GM12875 (cell line): ENCODE data around the gene MAGI1.
A peak's percentile ranks its signal among the peaks of the same experiment; 100 is the strongest.

Experiments
- H3K4me3 ChIP-seq: one replicate; pipeline ENCODE4 v1.5.1; 2011; ENCODE audit warnings: low read depth, low read length, control low read depth
- TF ChIP-seq, protein P1 (sequence below): IDR thresholded peaks from 2 replicates; pipeline ENCODE4 v1.5.1; 2011; ENCODE audit warnings: low read depth, mild to moderate bottlenecking, control low read depth, inconsistent platforms, low read length, moderate library complexity, borderline replicate concordance; ENCODE audit not compliant: insufficient read depth

MAGI1 gene

DNA sequence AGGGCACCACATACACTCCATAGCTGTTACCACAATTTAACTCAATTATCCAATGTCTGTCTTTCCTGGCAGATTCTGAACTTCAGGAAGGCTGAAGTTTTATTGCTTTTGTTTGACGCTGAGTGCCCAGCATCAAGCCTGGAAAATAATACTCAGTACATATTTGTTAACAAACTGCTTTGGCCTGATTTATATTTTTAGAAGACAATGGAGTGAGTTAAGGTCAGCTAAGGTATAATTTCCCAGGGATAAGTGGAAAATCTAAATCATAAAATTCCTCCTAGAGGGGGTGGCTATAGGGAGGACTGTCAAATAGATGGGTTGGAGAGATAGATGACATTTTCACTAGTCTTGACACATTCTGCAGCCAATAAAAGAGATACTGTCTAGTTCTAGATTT lies 691.6 kb downstream of the MAGI1 start:
- H3K4me3 ChIP-seq = no peak overlapping the region
- TF ChIP-seq, protein P1, sequence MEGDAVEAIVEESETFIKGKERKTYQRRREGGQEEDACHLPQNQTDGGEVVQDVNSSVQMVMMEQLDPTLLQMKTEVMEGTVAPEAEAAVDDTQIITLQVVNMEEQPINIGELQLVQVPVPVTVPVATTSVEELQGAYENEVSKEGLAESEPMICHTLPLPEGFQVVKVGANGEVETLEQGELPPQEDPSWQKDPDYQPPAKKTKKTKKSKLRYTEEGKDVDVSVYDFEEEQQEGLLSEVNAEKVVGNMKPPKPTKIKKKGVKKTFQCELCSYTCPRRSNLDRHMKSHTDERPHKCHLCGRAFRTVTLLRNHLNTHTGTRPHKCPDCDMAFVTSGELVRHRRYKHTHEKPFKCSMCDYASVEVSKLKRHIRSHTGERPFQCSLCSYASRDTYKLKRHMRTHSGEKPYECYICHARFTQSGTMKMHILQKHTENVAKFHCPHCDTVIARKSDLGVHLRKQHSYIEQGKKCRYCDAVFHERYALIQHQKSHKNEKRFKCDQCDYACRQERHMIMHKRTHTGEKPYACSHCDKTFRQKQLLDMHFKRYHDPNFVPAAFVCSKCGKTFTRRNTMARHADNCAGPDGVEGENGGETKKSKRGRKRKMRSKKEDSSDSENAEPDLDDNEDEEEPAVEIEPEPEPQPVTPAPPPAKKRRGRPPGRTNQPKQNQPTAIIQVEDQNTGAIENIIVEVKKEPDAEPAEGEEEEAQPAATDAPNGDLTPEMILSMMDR = no peak

DNA sequence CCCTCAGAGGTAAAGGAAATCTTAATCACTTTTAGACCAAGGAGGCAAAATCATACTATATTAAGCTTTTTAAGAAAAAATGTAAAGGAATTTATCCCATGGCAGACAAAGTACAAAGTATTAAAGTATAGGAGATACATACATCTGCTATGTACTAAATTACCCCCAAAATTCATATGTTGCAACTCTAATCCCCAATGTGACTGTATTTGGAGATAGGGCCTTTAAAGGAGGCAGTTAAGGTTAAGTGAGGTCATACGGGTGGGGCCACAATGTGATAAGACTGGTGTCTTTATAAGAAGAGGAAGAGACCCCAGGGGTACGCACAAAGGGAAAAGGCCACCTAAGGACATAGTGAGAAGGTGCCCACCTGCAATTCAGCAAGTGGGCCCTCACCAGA lies 693.9 kb downstream of the MAGI1 start:
- TF ChIP-seq, protein P1 = no peak

GRCh38 chr3:65344444-65344843 lies 694.3 kb downstream of the MAGI1 start:
- TF ChIP-seq, protein P1 = no peak
- no peak overlapping the region for H3K4me3 ChIP-seq

More for the DNA sequence above, 693.9 kb downstream of the MAGI1 start:
- H3K4me3 ChIP-seq = no peak overlapping the region

GRCh38 chr3:65343736-65344135 lies 695.0 kb downstream of the MAGI1 start:
- TF ChIP-seq, protein P1 = no peak
- H3K4me3 ChIP-seq = no peak overlapping the region

- TF ChIP-seq, protein P1 = no peak
- H3K4me3 ChIP-seq = no peak overlapping the region
These were observed 695.7 kb downstream of the MAGI1 start for GRCh38 chr3:65343026-65343425.

DNA sequence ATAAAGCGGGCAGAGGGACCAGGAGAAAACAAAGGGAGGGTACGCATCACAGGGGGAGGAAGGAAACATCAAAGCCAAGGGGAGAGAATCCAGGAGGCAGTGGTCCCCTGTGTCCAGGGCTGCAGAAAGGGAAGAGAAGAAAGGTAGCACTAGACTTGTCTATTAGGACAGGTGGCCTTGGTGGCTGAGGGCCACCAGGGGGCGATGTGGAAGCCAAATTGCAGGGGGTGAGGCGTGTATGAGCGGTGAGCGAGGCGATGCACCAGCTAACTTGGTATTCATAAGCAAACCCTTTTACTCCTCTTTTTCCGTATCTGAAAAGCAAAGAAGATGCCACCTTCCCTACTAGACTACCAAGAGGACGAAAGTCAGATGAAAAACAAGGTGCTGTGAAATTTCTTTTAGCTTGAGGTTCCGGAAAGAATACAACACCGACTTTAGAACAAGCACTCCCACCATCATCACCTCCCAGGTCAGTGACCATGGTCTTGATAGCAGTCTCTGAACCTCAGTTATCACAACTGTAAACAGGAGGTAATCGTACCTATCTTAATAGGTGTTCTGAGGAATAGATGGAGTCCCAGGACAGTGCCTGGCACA lies 696.5 kb downstream of the MAGI1 start:
- no peak overlapping the region for H3K4me3 ChIP-seq
- TF ChIP-seq, protein P1 = peak; percentile 87

DNA sequence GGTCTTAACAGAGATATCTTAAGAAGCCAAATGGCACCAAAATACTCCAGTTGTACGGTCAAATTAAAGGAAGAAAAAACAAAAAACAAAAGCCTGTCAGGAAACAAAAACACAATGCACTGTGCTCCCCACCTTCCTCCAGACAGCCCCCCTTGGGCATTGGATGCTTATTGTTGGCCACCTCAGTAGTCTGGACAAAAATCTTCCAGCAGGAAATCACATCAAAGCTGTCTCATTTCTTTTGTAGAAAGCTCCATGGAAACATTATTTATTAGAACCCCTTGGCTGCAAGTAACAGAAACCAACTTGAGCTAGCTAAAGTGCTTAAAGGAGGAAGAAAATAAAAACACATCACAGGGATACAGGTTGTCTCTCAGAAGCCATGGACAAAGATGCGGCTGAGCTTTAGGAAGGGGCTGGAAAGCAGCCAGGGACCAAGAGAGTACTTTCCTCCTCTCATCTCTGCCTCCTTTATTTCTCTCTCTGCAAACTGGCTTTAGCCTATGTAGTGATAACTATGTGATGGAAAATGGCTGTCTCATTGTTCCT lies 699.5 kb downstream of the MAGI1 start:
- no peak overlapping the region for H3K4me3 ChIP-seq
- TF ChIP-seq, protein P1 = no peak
